HepG2 (cell line): ENCODE measurements around the gene CEBPG. TPM values are rescaled to one million over a fixed set of nuclear protein-coding genes. Genes with fewer than 3 reads are reported as not detected.

ENCODE experiments used
- ATAC-seq: fragments of 200-7000 bp; cut with Tn5 transposase; 3 replicates; pipeline ENCODE4 v1.9.1; 2020; ENCODE audit warnings: mild to moderate bottlenecking, moderate library complexity
- BruUV-seq: library from RNA; stranded (reverse); fragments of 400-500 nt; replicated peaks from 2 replicates; lab custom pipeline; 2021; lab: Mats Ljungman, UMichigan
- CTCF ChIA-PET: fragments of 300-600 bp; formaldehyde crosslinking; extraction: SDS; loops from one replicate; lab custom pipeline; 2021; ENCODE audit warnings: low total read pairs, inconsistent platforms, low intra/inter-chr PET ratio; lab: Yijun Ruan, JAX
- POLR2A ChIA-PET: fragments of 350-600 bp; sonication (Branson Sonifier 250); formaldehyde crosslinking; loops from one replicate; lab custom pipeline; 2020; ENCODE audit warnings: antibody characterized with exemption, inconsistent platforms; lab: Yijun Ruan, JAX
- DNase-seq: peaks from one replicate; pipeline ENCODE4 v3.0.0-alpha.2; 2015; ENCODE audit warnings: low spot score
- FAIRE-seq: peaks from 3 replicates; lab custom pipeline; 2011; peaks lifted over from hg19 to GRCh38; lab: Jason Lieb, UNC
- H2AFZ ChIP-seq: one replicate; pipeline ENCODE4 v1.6.1; 2011; ENCODE audit warnings: low read length, inconsistent platforms
- H3K27ac ChIP-seq: fragments of 300-600 bp; 3 replicates; pipeline ENCODE4 v1.8.0; 2011; ENCODE audit warnings: mixed run types, mild to moderate bottlenecking, mixed read lengths, low read length, inconsistent platforms; ENCODE audit not compliant: insufficient read depth; ENCODE audit errors: extremely low read length
- H3K27me3 ChIP-seq, 2 experiments: fragments of 200-600 bp in 1 of 2; 2 replicates in 1 of 2; 3 replicates in 1 of 2; pipeline versions ENCODE4 v1.6.0 to v1.8.0; 2011; ENCODE audit warnings: low read length in 2 of 2, mild to moderate bottlenecking in 2 of 2, moderate library complexity in 2 of 2, inconsistent platforms in 1 of 2; ENCODE audit not compliant: insufficient read depth in 2 of 2, control insufficient read depth in 1 of 2
- H3K36me3 ChIP-seq, 2 experiments: fragments of 200-600 bp in 1 of 2; replicated peaks in 1 of 2; 2 replicates in 1 of 2; 3 replicates in 1 of 2; pipeline versions ENCODE4 v1.5.1 to v1.8.0; 2011; ENCODE audit warnings: low read length in 2 of 2, inconsistent platforms in 1 of 2; ENCODE audit not compliant: insufficient read depth in 2 of 2, control insufficient read depth in 1 of 2
- H3K4me1 ChIP-seq: 2 replicates; pipeline ENCODE4 v1.5.1; 2012; ENCODE audit warnings: low read length, inconsistent platforms; ENCODE audit not compliant: insufficient read depth
- H3K4me2 ChIP-seq: 2 replicates; pipeline ENCODE4 v1.6.0; 2011; ENCODE audit warnings: low read depth, low read length, inconsistent platforms
- H3K4me3 ChIP-seq, 3 experiments: fragments of 200-600 bp in 1 of 3; sonication (generic), shearing (Covaris generic) in 1 of 3; replicated peaks in 1 of 3; 2 replicates each; pipeline ENCODE4 v1.5.1; 2011 to 2016; ENCODE audit warnings: low read length in 3 of 3, inconsistent platforms in 2 of 3, low read depth in 2 of 3, mild to moderate bottlenecking in 2 of 3, control low read depth in 1 of 3, mixed read lengths in 1 of 3; ENCODE audit not compliant: insufficient read depth in 1 of 3
- H3K79me2 ChIP-seq: one replicate; pipeline ENCODE4 v1.6.1; 2011; ENCODE audit warnings: low read length, inconsistent platforms; ENCODE audit not compliant: insufficient read depth
- H3K9ac ChIP-seq: 2 replicates; pipeline ENCODE4 v1.6.0; 2011; ENCODE audit warnings: mild to moderate bottlenecking, low read depth, low read length, inconsistent platforms; ENCODE audit not compliant: insufficient read depth
- H3K9me3 ChIP-seq: 2 replicates; pipeline ENCODE4 v1.5.1; 2012; ENCODE audit warnings: mild to moderate bottlenecking, low read length
- H4K20me1 ChIP-seq: 2 replicates; pipeline ENCODE4 v1.6.0; 2011; ENCODE audit warnings: inconsistent platforms, mild to moderate bottlenecking, low read length, moderate library complexity; ENCODE audit not compliant: insufficient read depth
- CBX5 ChIP-seq: sonication (generic); formaldehyde crosslinking; IDR thresholded peaks from 2 replicates; pipeline ENCODE4 v1.4.0; 2020; ENCODE audit warnings: missing genetic modification reagents, borderline replicate concordance
- JARID2 ChIP-seq: sonication (generic); formaldehyde crosslinking; IDR thresholded peaks from 2 replicates; pipeline ENCODE4 v1.8.1; 2023; ENCODE audit warnings: missing genetic modification reagents, inconsistent platforms; ENCODE audit not compliant: insufficient replicate concordance
- MAZ ChIP-seq, 2 experiments: sonication (generic) in 1 of 2; formaldehyde crosslinking in 1 of 2; IDR thresholded peaks; 2 replicates each; pipeline versions ENCODE4 v1.5.0 to v1.6.1; 2012 to 2020; ENCODE audit warnings: low read depth in 2 of 2, mild to moderate bottlenecking in 2 of 2, borderline replicate concordance in 1 of 2, improper control_type of control experiment in 1 of 2, low read length in 1 of 2, missing genetic modification reagents in 1 of 2, moderate library complexity in 1 of 2
- MIER3 ChIP-seq: IDR thresholded peaks from 2 replicates; pipeline ENCODE4 v1.6.1; 2016; ENCODE audit warnings: missing compliant biosample characterization, borderline replicate concordance
- MTF1 ChIP-seq: sonication (generic); formaldehyde crosslinking; IDR thresholded peaks from 2 replicates; pipeline ENCODE4 v1.5.0; 2020; ENCODE audit warnings: missing genetic modification reagents
- SMC3 ChIP-seq: IDR thresholded peaks from 2 replicates; pipeline ENCODE4 v1.6.1; 2011; ENCODE audit warnings: low read length, improper control_type of control experiment
- WGBS: methylation state at CpG from one replicate; pipeline ENCODE4 v1.1.6; 2017; ENCODE audit warnings: low lambda C conversion rate; 5-methylcytosine and 5-hydroxymethylcytosine counted together
- in situ Hi-C: cut with HindIII; loops from 2 replicates; pipeline ENCODE4 v1.10.0; 2017; ENCODE audit warnings: low pct_unique_long_range_greater_than_20kb; ENCODE audit not compliant: extremely low pct_ligation_motif_present
- intact Hi-C: fragments of 100-400 bp; cut with micrococcal nuclease; formaldehyde crosslinking; loops from one replicate; pipeline ENCODE4 v1.10.0; 2022; ENCODE audit not compliant: unreplicated experiment
- polyA plus RNA-seq, 8 experiments: library from polyadenylated mRNA; depleted of rRNA in 3 of 8; stranded (reverse) in 7 of 8; unstranded in 1 of 8; fragments of >200 nt; fragmentation: Illumina TruSeq in 4 of 8; extraction: Trizol in 4 of 8; gene quantifications; 2 replicates each; pipeline versions ENCODE4 v1.2.1 to v1.2.3, GENCODE V29; 2011 to 2016; ENCODE audit warnings: low read depth in 4 of 8, missing spikeins in 1 of 8, mixed read lengths in 1 of 8; ENCODE audit not compliant: insufficient read depth in 1 of 8
- total RNA-seq, 5 experiments: library from RNA; depleted of rRNA; stranded (reverse); fragments of >200 nt; fragmentation: Illumina TruSeq; extraction: Trizol; gene quantifications; 2 replicates each; pipeline ENCODE4 v1.2.3, GENCODE V29; 2016; ENCODE audit warnings: low read depth in 1 of 5
- TF ChIP-seq, protein P1 (sequence below): sonication (generic); formaldehyde crosslinking; IDR thresholded peaks from 2 replicates; pipeline ENCODE4 v1.4.0; 2020; ENCODE audit warnings: missing genetic modification reagents
- TF ChIP-seq, protein P2 (sequence below): IDR thresholded peaks from 2 replicates; pipeline ENCODE4 v1.6.1; 2016; ENCODE audit warnings: control low read depth
- TF ChIP-seq, protein P3 (sequence below): sonication (generic); formaldehyde crosslinking; IDR thresholded peaks from 2 replicates; pipeline ENCODE4 v1.8.0; 2022; ENCODE audit warnings: low read depth, missing genetic modification reagents

The CEBPG gene
- total and polyA plus RNA-seq, 2 of the 13 experiments (the other 11 are each of a cell fraction or from before 2014, with no cell fraction given), result 25.7 to 34.3 TPM

DNA sequence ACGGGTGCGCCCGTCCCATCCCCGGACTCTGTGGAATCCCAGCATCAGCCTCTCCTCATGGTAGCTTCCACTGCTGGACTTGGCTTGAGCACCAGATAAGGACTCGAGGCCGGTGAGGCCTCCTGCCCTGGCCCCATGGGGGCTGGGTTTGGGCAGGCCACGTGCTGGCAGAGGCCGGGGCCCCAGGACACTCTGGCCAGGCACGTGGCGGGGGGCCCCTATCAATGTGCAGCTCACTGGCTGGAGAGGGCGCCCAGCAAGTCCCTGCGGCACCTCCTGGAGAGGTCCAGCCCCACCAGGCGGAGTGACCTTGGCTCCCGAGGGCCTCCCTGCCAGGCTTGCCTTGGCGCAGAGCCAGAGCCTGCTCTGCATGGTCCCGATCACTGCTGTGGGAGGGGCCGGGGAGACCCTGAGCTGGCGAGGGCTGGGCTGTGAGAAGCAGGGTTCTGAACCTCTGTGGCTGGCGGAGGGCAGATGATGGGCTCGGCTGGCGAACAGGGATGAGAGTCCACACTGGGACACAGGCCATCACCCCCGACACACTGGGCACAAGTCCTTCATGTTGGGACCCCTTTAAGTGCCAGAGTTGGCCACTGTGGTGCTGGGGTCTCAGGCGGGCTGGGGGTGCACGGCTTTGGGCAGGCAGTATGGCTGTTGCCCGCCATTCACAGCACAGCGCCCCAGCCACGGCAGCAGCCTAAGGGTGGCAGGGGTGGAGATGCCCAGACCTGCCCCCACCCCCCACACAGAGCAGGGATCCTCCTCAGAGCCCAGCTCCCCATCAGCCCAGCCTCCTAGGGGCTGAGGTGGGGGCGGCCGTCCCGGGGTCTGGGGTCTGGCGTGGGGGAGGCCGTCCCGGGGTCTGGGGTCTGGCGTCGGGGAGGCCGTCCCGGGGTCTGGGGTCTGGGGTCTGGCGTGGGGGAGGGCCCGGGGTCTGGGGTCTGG is 19.1 kb downstream of the CEBPG start:
- H3K4me1 ChIP-seq, result peaks cover 79% of the 10 kb centered on the region
- POLR2A ChIA-PET, result interaction anchor here (1.0 to 4.7 kb wide), 16 partner anchors 10 to 146 kb away, joined by 3 to 58 read pairs (median 9); partner anchors contain the start of genes CEBPA and CEBPG
- in situ Hi-C loops (no loop called here), intact Hi-C loops (loop anchor here (5.0 kb wide), 1 partner anchor 90 kb away; the partner anchor contains the start of gene CEBPA)
- CTCF ChIA-PET, result no interaction called here
- FAIRE-seq (peak; percentile 87), ATAC-seq (peak; percentile 58), DNase-seq (peak; percentile 92)
- H4K20me1 ChIP-seq, result no peaks in the 10 kb centered on the region
- H3K27me3 ChIP-seq, result no peaks in the 10 kb centered on the region
- H3K36me3 ChIP-seq, result peaks cover 0 to 2% of the 10 kb centered on the region in 2 experiments; a peak in 1 of 5 replicates
- no TSS peak for BruUV-seq
- H3K79me2 ChIP-seq, result peaks cover 5% of the 10 kb centered on the region
- H3K9me3 ChIP-seq, result no peaks in the 10 kb centered on the region
- peak overlapping the region; percentile 94 for H3K27ac ChIP-seq
- H3K9ac ChIP-seq, result peak overlapping the region; percentile 59
- no peak overlapping the region for H2AFZ ChIP-seq
- WGBS, result no CpG with 5 or more reads among the region's 39 CpGs
- H3K4me3 ChIP-seq, result peak overlapping the region; percentile 29 to 64 (median 49); a peak in 5 of 6 replicates
- H3K4me2 ChIP-seq, result peak overlapping the region; percentile 70
- TF ChIP-seq, protein P1, sequence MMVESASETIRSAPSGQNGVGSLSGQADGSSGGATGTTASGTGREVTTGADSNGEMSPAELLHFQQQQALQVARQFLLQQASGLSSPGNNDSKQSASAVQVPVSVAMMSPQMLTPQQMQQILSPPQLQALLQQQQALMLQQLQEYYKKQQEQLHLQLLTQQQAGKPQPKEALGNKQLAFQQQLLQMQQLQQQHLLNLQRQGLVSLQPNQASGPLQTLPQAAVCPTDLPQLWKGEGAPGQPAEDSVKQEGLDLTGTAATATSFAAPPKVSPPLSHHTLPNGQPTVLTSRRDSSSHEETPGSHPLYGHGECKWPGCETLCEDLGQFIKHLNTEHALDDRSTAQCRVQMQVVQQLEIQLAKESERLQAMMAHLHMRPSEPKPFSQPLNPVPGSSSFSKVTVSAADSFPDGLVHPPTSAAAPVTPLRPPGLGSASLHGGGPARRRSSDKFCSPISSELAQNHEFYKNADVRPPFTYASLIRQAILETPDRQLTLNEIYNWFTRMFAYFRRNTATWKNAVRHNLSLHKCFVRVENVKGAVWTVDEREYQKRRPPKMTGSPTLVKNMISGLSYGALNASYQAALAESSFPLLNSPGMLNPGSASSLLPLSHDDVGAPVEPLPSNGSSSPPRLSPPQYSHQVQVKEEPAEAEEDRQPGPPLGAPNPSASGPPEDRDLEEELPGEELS (CRISPR knock-in tag), result peak; percentile 91
- TF ChIP-seq JARID2, result peak; percentile 98
- TF ChIP-seq CBX5 (CRISPR knock-in tag), result peak; percentile 91; the same call in 1 of the 2 replicates
- peak; percentile 60; the same call in 1 of the 2 replicates for TF ChIP-seq MIER3 (CRISPR knock-in tag)
- TF ChIP-seq, protein P2, sequence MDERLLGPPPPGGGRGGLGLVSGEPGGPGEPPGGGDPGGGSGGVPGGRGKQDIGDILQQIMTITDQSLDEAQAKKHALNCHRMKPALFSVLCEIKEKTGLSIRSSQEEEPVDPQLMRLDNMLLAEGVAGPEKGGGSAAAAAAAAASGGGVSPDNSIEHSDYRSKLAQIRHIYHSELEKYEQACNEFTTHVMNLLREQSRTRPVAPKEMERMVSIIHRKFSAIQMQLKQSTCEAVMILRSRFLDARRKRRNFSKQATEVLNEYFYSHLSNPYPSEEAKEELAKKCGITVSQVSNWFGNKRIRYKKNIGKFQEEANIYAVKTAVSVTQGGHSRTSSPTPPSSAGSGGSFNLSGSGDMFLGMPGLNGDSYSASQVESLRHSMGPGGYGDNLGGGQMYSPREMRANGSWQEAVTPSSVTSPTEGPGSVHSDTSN (CRISPR knock-in tag), result no peak
- TF ChIP-seq SMC3, result no peak
- TF ChIP-seq MAZ (IDR thresholded peaks at IDR 0.05; ENCODE audit: borderline replicate concordance, low read depth, low read length), result 0 out of 2 replicates have a peak, but pooled peaks have one; percentile 74
- TF ChIP-seq MAZ (CRISPR knock-in tag; IDR thresholded peaks at IDR 0.05; ENCODE audit: low read depth), result peak; percentile 100
- TF ChIP-seq, protein P3, sequence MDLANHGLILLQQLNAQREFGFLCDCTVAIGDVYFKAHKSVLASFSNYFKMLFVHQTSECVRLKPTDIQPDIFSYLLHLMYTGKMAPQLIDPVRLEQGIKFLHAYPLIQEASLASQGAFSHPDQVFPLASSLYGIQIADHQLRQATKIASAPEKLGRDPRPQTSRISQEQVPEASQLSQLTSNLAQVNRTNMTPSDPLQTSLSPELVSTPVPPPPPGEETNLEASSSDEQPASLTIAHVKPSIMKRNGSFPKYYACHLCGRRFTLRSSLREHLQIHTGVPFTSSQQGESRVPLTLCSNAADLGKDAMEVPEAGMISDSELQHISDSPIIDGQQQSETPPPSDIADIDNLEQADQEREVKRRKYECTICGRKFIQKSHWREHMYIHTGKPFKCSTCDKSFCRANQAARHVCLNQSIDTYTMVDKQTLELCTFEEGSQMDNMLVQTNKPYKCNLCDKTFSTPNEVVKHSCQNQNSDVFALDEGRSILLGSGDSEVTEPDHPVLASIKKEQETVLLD (CRISPR knock-in tag), result peak; percentile 67
- peak; percentile 98 for TF ChIP-seq MTF1 (CRISPR knock-in tag)
